Right kidney (tissue), 1 donor: ENCODE measurements around the gene NKIRAS2.

Experiments
- DNase-seq: peaks from one replicate; pipeline ENCODE4 v3.0.0-alpha.2; 2016

NKIRAS2 gene

GRCh38 chr17:42026857-42027589 is 7.1 kb downstream of the NKIRAS2 start:
- DNase-seq: no peak

- DNase-seq: no peak
Observed at GRCh38 chr17:42027590-42027889, 7.7 kb downstream of the NKIRAS2 start.

GRCh38 chr17:42027961-42028790 is 8.3 kb downstream of the NKIRAS2 start:
- peak; percentile 22 for DNase-seq

GRCh38 chr17:42028791-42029127 is 8.9 kb downstream of the NKIRAS2 start:
- no peak for DNase-seq

GRCh38 chr17:42031584-42031983 is 11.7 kb downstream of the NKIRAS2 start:
- no peak for DNase-seq

- no peak for DNase-seq
Observed at GRCh38 chr17:42034059-42034458, 14.2 kb downstream of the NKIRAS2 start.

- DNase-seq: no peak
Observed at GRCh38 chr17:42038221-42038973, 18.5 kb downstream of the NKIRAS2 start.

GRCh38 chr17:42039794-42040763 is 20.2 kb downstream of the NKIRAS2 start:
- no peak for DNase-seq

- DNase-seq: no peak
Observed at GRCh38 chr17:42040818-42041217, 20.9 kb downstream of the NKIRAS2 start.

- no peak for DNase-seq
Observed at GRCh38 chr17:42041619-42042018, 21.7 kb downstream of the NKIRAS2 start.

GRCh38 chr17:42042598-42043319 is 22.9 kb downstream of the NKIRAS2 start:
- DNase-seq: no peak

GRCh38 chr17:42045719-42046118 is 25.8 kb downstream of the NKIRAS2 start:
- no peak for DNase-seq

GRCh38 chr17:42047343-42047742 is 27.5 kb downstream of the NKIRAS2 start:
- no peak for DNase-seq

- peak; percentile 70 for DNase-seq
Observed at GRCh38 chr17:42049834-42050392, 30.0 kb downstream of the NKIRAS2 start.

- DNase-seq: no peak
Observed at GRCh38 chr17:42050393-42051012, 30.6 kb downstream of the NKIRAS2 start, which contains the start of gene C17orf113. Gene C17orf113, minus strand, starts transcription at chr17:42050601. Its CDS starts 7,225 bp downstream, at chr17:42043376.

GRCh38 chr17:42051013-42051400 is 31.1 kb downstream of the NKIRAS2 start:
- DNase-seq: no peak

- no peak for DNase-seq
Observed at GRCh38 chr17:42051645-42052044, 31.8 kb downstream of the NKIRAS2 start.

GRCh38 chr17:42052346-42052877 is 32.5 kb downstream of the NKIRAS2 start:
- DNase-seq: no peak

- DNase-seq: peak; percentile 39
Observed at GRCh38 chr17:42053731-42054500, 34.0 kb downstream of the NKIRAS2 start.
